ENCODE measurements around the gene INTS3. TPM values are rescaled to one million over a fixed set of nuclear protein-coding genes. Genes with fewer than 3 reads are reported as not detected.

Gene INTS3
- total and polyA plus RNA-seq, 9 of the 15 experiments (the other 6 are each of a cell fraction or from before 2014, with no cell fraction given) = 6.3 to 24.1 (median 14.3) TPM

GRCh38 chr1:153771261-153771660, 43.4 kb downstream of the INTS3 start:
- no peak for ATAC-seq
- WGBS (ENCODE audit: insufficient coverage, low coverage, missing lambda C conversion rate) = 81% methylated on average over 2 of the region's 2 CpGs
- peaks cover 48% of the 10 kb centered on the region for H3K36me3 ChIP-seq (ENCODE audit: control insufficient read depth, insufficient read depth, low read length)
- no peak overlapping the region for H3K4me2 ChIP-seq (ENCODE audit: insufficient read depth, low read length)
- H3K27ac ChIP-seq (ENCODE audit: extremely low read depth, low read depth, low read length) = no peak overlapping the region
- no peaks in the 10 kb centered on the region for H4K20me1 ChIP-seq (replicated peaks; ENCODE audit: control insufficient read depth, insufficient read depth, low read length)
- no peak overlapping the region for H3K9ac ChIP-seq (ENCODE audit: insufficient read depth in 1 of 2, low read depth in 2 of 2, low read length in 2 of 2)
- no TSS peak for BruUV-seq (replicated peaks)
- ChIA-PET CTCF (ENCODE audit: low intra/inter-chr PET ratio) (interaction anchor here (1.3 to 1.7 kb wide), 2 partner anchors 93 to 260 kb away, joined by 4 to 9 read pairs; partner anchors contain the start of gene NPR1), POLR2A (interaction anchor here (3.2 kb wide), 1 partner anchor 219 kb away, joined by 11 read pairs; the partner anchor contains the start of gene RPS27)
- no peaks in the 10 kb centered on the region for H3K79me2 ChIP-seq (ENCODE audit: control insufficient read depth, insufficient read depth, low read length)
- H3K27me3 ChIP-seq (ENCODE audit: control insufficient read depth in 2 of 2, insufficient read depth in 2 of 2, low read length in 2 of 2) = no peaks in the 10 kb centered on the region
- no peak overlapping the region for H3K4me3 ChIP-seq
- H3K4me1 ChIP-seq (replicated peaks in 1 of 2; ENCODE audit: control insufficient read depth in 2 of 2, insufficient read depth in 2 of 2, low read length in 2 of 2) = peaks cover 0 to 24% of the 10 kb centered on the region in 2 experiments; a peak in 3 of 5 replicates
- peaks cover 4% of the 10 kb centered on the region for H3K9me1 ChIP-seq (ENCODE audit: control insufficient read depth, insufficient read depth, low read length)
- intact Hi-C loops (cut with micrococcal nuclease) (loop anchor here (5.0 to 10.0 kb wide), 2 partner anchors 94 to 256 kb away; partner anchors contain the start of gene NPR1), in situ Hi-C loops (cut with MboI) (no loop called here)
- no peak overlapping the region for H2AFZ ChIP-seq (ENCODE audit: low read depth, low read length)
- no peak for DNase-seq (ENCODE audit: extremely low read depth in 1 of 4, low spot score in 3 of 4)
- no peak for FAIRE-seq
- H3K9me3 ChIP-seq (replicated peaks; ENCODE audit: control insufficient read depth, insufficient read depth, low read depth, low read length) = no peaks in the 10 kb centered on the region
- TF ChIP-seq CSDE1 (IDR thresholded peaks at IDR 0.05) = no peak
- TF ChIP-seq ZNF316 (IDR thresholded peaks at IDR 0.05) = no peak
- no peak for TF ChIP-seq E2F1 (CRISPR knock-in tag; IDR thresholded peaks at IDR 0.05)
- TF ChIP-seq MECOM (CRISPR knock-in tag; IDR thresholded peaks at IDR 0.05) = no peak
- no peak for TF ChIP-seq PRMT5 (CRISPR knock-in tag; IDR thresholded peaks at IDR 0.05)
- no peak for TF ChIP-seq ARNT (IDR thresholded peaks at IDR 0.05)
- no peak for TF ChIP-seq SMARCB1 (IDR thresholded peaks at IDR 0.05; ENCODE audit: insufficient read length, low read depth)
- no peak for TF ChIP-seq RCOR1 (IDR thresholded peaks at IDR 0.05; ENCODE audit: borderline replicate concordance in 1 of 2, low read depth in 2 of 2, low read length in 2 of 2)
- TF ChIP-seq ADNP (tag; IDR thresholded peaks at IDR 0.05) = no peak
- no peak for TF ChIP-seq HINFP (tag; conservative IDR thresholded peaks at IDR 0.05; ENCODE audit: low read depth)
- no peak for TF ChIP-seq MTA3 (IDR thresholded peaks at IDR 0.05; ENCODE audit: borderline replicate concordance)
- TF ChIP-seq ZNF280A (IDR thresholded peaks at IDR 0.05; ENCODE audit: low read depth, partially characterized antibody) = no peak
- no peak for TF ChIP-seq ZNF277 (CRISPR knock-in tag; IDR thresholded peaks at IDR 0.05; ENCODE audit: borderline replicate concordance)
- TF ChIP-seq MAFF (IDR thresholded peaks at IDR 0.05; ENCODE audit: low read length) = no peak
- TF ChIP-seq ZKSCAN8 (CRISPR knock-in tag; IDR thresholded peaks at IDR 0.05) = no peak
- TF ChIP-seq ZNF507 (tag; conservative IDR thresholded peaks at IDR 0.05) = no peak
- no peak for TF ChIP-seq RFX5 (IDR thresholded peaks at IDR 0.05; ENCODE audit: low read depth, low read length)
- no peak for TF ChIP-seq JUN (IDR thresholded peaks at IDR 0.05; ENCODE audit: borderline replicate concordance, low read depth, low read length)
- no peak for TF ChIP-seq JUN (CRISPR knock-in tag; IDR thresholded peaks at IDR 0.05; ENCODE audit: borderline replicate concordance)

Measured in K562 (cell line).